Activated T-cell treated with anti-CD3 and anti-CD28 coated beads for 24 hours (primary cell): ENCODE data around the gene TTC28.
"Not testable (repeated sequence)": the region's sequence is repeated elsewhere in the genome, so short reads cannot be mapped to it uniquely, and the experiment has no call there.

Experiments
- DNase-seq: peaks from one replicate; pipeline ENCODE4 v3.0.0-alpha.2; 2020; ENCODE audit warnings: low read depth

TTC28 gene

GRCh38 chr22:28679611-28680287, at the start of gene TTC28:
TSS of gene TTC28 (minus strand) at chr22:28679840. CDS start at chr22:28679723, 117 bp downstream.
- not testable (repeated sequence) for DNase-seq

GRCh38 chr22:28728621-28729313, 49.1 kb upstream of the TTC28 start:
- DNase-seq = no peak

GRCh38 chr22:28728002-28728401, 48.4 kb upstream of the TTC28 start:
- no peak for DNase-seq

GRCh38 chr22:28718044-28718443, 38.4 kb upstream of the TTC28 start:
- DNase-seq = no peak

GRCh38 chr22:28716686-28717085, 37.0 kb upstream of the TTC28 start:
- DNase-seq = no peak

GRCh38 chr22:28715611-28716010, 36.0 kb upstream of the TTC28 start:
- no peak for DNase-seq

GRCh38 chr22:28714043-28714628, 34.5 kb upstream of the TTC28 start:
- DNase-seq = no peak

GRCh38 chr22:28711820-28712777, 32.5 kb upstream of the TTC28 start:
- no peak for DNase-seq

GRCh38 chr22:28711341-28711740, 31.7 kb upstream of the TTC28 start:
- no peak for DNase-seq

GRCh38 chr22:28710576-28711191, 31.0 kb upstream of the TTC28 start:
- no peak for DNase-seq

- no peak for DNase-seq
Measured at GRCh38 chr22:28710107-28710506, 30.5 kb upstream of the TTC28 start.

- no peak for DNase-seq
Measured at GRCh38 chr22:28706845-28707244, 27.2 kb upstream of the TTC28 start.

GRCh38 chr22:28703436-28703835, 23.8 kb upstream of the TTC28 start:
- no peak for DNase-seq

- no peak for DNase-seq
Measured at GRCh38 chr22:28702891-28703290, 23.3 kb upstream of the TTC28 start.

GRCh38 chr22:28693041-28693760, 13.6 kb upstream of the TTC28 start:
- DNase-seq = not testable (repeated sequence)

GRCh38 chr22:28689796-28690195, 10.2 kb upstream of the TTC28 start:
- DNase-seq = not testable (repeated sequence)

- not testable (repeated sequence) for DNase-seq
Measured at GRCh38 chr22:28682966-28683365, 3.3 kb upstream of the TTC28 start.

- DNase-seq = not testable (repeated sequence)
Measured at GRCh38 chr22:28680813-28681490, 1.3 kb upstream of the TTC28 start.

GRCh38 chr22:28678778-28679610, 646 bp downstream of the TTC28 start:
- DNase-seq = not testable (repeated sequence)
